NCI-H128 (cell line): Measurements from ENCODE around the gene DMXL2.

Experiments
- DNase-seq: peaks from one replicate; lab custom pipeline; 2025; ENCODE audit not compliant: unreplicated experiment; lab: John Stamatoyannopoulos, UW

DMXL2 gene

DNA sequence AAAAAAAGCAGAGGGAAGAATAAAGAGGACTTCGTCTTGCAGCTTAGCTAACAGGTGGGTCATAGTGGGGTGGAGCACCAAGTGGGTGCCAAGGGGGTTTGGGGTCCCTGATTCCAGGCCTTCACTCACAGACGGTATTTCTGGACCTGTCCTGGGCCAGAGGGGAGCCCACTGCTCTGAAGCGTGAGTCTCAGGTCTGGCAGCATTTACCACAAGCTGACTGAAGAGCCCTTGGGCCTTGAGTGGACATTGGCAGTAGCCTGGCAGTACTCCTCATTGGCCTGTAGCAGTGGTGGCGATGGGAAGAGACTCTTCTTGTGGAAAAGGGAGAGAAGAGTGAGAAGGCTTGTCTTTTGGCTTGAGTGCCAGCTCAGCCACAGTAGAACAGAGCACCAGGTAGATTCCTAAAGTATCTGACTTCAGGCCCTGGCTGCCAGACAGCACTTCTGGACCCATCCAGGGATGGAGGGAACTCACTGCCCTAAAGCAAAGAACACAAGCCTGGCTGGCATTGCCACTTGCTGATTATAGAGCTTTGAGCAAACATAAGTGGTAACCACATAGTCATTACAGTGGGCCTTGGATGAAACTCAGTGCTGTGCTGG is 208.2 kb downstream of the DMXL2 start:
- no peak for DNase-seq

DNA sequence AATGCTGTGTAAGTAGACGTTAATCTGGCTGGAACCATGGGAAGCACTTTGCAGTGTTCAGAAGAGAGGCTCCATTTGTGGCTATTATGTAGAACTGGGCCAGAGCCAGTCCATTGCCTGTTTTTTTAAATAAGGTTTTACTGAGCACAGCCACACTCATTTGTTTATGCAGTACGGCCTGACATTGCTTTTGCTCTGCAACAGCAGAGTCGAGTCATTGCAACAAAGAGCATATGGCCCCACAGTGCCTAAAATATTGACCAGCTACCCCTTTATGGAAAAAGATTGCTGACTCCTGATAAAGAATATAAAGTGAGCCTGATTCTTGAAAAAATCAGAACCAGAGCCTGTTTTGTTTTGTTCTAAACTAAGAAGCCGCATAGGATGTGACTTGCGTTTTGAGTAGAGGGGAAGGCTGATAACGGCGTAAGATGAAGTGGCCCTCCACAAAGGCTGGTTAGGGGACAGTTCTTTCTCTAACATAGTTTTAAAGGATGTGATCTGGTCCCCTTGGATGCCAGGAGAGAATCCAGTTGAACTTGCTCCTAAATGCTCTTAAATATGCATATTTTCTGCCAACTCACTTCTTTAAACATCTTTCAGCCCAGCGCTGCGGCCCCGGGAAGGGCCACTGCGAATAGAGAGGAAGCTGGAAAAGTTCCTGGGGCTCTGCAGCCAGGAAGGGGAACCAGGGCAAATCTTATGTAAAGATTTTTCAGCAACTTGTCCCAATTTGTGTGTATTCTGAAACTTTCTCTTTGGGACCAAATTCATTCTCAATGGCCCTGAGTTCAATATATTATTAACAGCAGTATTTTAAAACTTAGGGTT is 216.7 kb downstream of the DMXL2 start:
- no peak for DNase-seq

DNA sequence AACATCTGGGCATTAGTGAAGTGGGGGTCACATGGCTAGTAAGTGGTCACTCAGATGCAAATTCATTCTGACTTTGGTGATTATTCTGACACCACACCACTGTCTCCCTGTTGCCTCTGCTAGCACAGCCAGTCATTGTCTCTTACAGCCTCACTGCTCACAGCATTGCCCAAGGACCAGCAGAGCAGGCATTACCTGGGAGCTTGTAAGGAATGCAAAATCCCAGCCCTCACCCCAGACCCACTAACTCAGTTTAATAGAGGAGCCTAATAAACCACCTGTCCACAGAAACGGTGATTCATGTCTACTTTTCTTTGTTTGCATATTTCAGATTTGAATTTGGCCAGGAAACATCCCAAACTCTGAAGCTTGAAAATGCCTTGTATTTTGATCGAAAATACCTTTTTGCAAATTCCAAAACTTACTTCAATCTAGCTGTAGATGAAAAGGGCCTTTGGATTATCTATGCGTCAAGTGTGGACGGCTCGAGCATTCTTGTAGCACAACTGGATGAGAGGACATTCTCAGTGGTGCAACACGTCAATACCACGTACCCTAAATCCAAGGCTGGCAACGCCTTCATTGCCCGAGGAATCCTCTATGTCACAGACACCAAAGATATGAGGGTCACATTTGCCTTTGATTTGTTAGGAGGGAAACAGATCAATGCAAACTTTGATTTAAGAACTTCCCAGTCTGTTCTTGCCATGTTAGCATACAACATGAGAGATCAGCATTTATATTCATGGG is 218.4 kb downstream of the DMXL2 start:
- DNase-seq, result no peak

DNA sequence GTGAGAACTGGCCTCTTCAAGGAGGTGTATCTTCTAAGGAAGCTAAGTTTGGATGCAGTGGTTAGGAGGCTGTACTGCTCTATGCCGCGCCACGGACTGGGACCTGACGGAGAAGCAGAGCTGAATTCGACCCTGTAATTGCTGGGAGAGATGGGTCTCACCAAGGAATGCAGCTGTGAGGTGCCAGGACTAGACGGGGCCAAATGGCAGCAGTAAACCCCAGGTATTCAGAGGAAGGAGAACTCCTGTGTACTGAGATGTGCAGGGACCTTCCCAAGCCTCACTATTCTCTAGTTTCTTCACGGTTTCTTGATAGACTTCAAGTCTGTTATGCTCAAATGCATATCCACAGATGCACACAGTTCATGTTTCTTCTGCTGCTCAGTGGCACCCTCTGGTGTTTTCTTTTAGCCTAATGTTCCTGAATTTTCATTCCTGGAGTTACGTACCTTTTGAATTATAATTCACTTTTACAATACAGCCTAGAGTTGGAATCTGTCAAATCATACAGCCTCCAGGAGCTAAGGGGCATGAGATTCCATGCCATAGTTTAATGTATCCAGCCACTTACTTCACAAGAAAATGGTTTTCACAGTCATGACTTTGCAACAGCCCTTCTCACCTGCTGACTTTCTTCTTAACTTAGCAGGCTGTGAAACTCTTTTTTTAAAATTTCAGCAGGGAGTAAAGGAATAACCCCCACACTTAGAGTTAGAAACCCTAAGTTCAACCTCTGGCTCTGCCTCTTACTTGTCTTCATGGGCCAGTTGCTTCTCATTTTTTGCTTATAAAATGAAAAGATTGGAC is 219.3 kb downstream of the DMXL2 start:
- no peak for DNase-seq

DNA sequence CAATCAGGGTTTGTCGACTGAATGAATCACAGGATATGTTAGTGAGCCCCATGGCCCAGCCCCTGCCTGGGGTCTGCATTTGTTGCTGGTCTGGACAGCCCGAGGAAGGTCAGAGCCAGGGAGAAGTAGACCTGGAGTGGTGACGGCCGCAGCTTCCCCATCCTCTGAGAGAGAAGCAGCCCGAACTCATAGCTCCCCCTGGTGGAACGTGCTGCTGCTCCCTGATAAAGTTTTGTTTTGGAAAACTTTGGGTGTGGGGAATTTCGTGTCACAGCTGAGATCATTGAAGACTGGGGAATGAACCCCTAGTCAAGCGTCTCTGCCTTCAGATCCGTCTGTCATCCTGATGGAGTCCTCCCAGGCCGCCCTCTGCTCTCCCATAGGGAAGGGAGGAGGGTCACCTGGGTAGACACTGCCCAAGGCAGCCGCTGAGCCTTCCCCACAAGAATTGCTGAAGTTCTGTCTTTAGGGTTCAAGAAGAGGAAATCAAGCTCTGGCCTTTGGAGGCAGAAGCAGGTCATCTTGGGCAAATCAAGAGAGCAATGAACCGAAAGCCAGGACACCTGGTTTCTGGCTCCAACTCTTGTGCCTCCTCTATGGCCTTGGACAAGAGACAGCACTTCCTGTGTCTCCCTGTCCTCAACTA is 220.6 kb downstream of the DMXL2 start:
- no peak for DNase-seq

DNA sequence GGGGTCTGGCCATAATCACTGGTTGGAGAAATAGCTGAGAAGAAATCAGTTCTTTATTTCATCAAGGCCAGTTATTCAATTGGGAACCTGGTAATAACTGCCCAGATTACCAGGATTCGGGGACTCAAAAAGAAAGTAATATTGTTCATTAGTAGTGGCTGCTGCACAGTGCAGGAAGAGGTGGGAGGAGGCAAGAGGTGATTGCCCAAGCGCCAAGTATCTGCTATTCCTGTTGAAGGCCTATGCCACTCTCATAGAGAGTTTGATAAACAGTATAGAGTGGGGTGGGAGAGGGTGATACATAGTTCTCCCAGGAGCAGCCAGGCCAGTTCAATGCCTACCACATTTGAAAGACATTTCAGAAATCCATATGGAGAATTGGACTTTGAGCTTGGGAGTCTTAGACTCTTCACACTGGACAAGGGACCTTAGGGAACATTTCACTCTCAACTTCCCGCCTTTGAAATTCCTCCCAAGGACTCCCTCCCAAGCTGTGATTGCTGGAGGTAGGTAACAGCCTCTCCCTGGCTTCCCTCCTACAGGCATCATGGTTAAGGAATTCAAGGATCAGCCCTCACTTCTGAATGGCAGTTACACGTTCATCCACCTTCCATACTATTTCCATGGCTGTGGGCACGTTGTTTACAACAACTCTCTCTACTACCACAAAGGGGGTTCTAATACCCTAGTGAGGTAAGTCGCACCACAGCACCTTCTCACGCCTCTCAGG is 221.4 kb downstream of the DMXL2 start:
- no peak for DNase-seq

DNA sequence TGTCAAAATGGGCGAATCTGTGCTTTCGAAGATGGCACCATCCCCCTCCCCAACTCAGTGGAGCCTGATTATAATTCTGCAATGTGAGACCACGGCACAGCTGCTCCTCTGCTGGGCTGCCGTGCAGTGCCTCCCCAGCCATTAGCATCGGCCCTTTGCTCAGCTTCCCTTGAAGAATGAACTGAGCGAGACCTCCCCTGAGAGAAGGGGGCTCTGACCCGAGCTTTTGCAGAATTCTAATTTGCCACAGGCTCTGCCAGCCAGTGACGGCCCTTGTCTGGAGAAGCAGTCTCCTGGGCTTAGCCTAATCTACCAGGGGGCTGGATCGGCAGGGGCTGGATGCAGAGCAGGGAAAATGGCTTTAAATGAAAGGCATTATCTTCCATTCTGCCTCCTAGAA is 223.9 kb downstream of the DMXL2 start:
- no peak for DNase-seq
